ENCODE data around the gene MED4.

GRCh38 chr13:48120241-48120640, 25.3 kb upstream of the MED4 start:
- TF ChIP-seq CTCF (IDR thresholded peaks at IDR 0.05) (no peak), EP300 (IDR thresholded peaks at IDR 0.05) (no peak), POLR2AphosphoS5 (IDR thresholded peaks at IDR 0.05) (no peak), POLR2A (IDR thresholded peaks at IDR 0.05) (no peak)
